NCI-H226 (cell line): ENCODE measurements around the gene WWC2.
A peak's percentile ranks its signal among the peaks of the same experiment; 100 is the strongest.
"Not testable (repeated sequence)": the region's sequence is repeated elsewhere in the genome, so short reads cannot be mapped to it uniquely, and the experiment has no call there.

Experiments
- DNase-seq: peaks from one replicate; pipeline ENCODE4 v3.0.0-alpha.2; 2015

Gene WWC2

GRCh38 chr4:183304538-183304937 lies 205.5 kb downstream of the WWC2 start:
- DNase-seq, result no peak

GRCh38 chr4:183306811-183307210 lies 207.8 kb downstream of the WWC2 start:
- no peak for DNase-seq

DNA sequence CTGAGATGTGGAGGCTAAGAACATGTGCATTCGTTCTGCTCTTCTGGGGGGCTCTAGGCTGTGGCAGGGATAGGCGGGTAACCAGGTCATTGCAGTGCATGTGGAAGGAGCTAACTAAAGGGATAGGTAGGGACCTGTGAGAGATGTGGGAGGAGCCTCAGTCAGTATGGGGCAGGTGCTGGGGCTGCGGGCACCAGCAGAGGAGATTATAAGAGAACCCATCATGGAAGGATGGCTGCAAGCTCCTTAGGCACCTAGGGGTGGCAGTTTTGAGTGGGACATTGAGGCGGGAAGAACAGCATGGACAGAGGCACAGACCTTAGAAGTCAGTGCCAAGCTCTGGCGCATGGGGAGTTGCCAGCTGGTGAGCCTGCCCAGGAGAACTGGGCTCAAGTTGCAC lies 213.8 kb downstream of the WWC2 start:
- DNase-seq, result no peak

DNA sequence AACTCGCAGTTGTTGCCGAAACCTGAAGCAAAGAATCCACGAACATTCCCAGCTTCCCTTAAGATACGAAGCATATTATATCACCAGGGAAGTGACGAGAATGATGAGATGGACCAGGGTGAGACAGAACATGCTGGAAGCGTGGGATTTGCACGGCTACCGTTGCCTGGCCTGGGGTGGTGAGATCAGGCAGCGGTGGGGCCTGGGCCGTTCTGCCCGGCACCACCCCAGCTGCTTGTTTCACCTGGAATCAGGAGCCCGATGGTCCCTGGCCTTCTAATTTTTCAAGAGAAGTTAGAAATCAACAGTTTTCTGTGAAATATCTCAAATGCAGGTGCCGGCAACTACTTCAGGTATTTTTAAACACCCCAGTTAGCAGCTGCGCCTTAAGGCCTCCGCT lies 215.3 kb downstream of the WWC2 start:
- no peak for DNase-seq

- no peak for DNase-seq
These were observed 215.7 kb downstream of the WWC2 start for GRCh38 chr4:183314806-183315205.

DNA sequence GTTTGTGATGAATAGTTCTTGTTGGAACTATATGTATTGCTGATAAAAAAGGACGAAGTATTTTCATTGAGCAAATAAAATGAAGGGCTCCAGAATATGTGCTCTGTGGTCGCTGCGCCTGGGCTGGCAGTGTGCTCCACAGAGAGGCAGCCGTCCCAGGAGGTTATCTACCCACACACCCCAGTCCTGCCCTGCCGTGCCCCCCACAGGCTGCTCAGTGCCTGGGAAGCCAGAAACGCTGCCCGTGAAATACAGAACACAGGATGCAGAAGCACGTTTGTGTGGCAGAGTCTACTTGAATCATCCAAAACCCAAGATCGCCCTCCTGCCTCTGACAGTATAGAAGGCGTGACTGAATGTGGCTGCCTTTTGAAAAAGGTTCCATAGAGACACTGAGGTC lies 219.6 kb downstream of the WWC2 start:
- no peak for DNase-seq

GRCh38 chr4:183320211-183321059 lies 221.4 kb downstream of the WWC2 start, which contains the start of gene CLDN22:
Gene CLDN22 (minus strand): TSS chr4:183320276. CDS start chr4:183320218, 58 bp downstream.
- no peak for DNase-seq

DNA sequence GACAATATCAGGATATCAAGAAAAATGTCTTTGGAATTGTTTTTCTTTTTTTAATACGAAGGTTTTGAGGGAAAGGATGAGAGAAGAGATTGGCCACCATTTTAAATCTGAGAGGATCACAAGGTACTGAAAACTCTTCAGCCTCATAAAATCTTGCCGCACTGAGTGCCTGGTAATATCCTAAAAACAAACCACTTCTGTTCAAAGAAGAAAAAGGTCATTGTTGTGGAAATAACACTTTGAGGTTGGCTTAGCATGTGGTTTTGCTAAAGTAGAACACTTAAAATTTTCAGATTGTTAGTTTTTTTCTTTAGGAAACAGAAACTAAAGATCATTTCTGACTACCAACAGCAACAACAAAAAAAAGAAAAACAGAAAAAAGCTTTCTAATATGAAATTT lies 222.0 kb downstream of the WWC2 start:
- no peak for DNase-seq

GRCh38 chr4:183321516-183321915 lies 222.5 kb downstream of the WWC2 start:
- DNase-seq, result no peak

- no peak for DNase-seq
These were observed 223.3 kb downstream of the WWC2 start, which contains the start of gene CLDN24 for GRCh38 chr4:183322326-183322725. Gene CLDN24 (minus strand): TSS chr4:183322426. CDS start chr4:183322426, 0 bp downstream.

DNA sequence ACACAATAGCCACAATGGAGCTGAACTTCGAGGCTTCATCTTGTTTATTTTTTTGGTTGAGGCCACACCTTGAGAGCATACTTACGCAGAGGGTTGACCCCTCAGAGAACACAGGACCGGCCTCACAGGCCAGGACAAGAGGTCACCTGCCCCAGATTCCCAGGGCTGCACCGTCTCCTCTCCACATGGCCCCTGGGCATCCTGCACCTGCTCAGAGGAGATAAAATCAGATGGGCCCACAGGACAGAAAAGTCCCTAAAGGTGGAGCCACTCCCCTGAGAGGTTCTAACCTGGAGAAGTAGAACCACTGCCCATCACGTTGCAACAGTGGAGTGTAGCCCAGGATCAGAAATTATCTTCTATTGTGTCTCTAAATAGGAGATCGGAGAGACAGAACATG lies 224.2 kb downstream of the WWC2 start:
- DNase-seq, result no peak

DNA sequence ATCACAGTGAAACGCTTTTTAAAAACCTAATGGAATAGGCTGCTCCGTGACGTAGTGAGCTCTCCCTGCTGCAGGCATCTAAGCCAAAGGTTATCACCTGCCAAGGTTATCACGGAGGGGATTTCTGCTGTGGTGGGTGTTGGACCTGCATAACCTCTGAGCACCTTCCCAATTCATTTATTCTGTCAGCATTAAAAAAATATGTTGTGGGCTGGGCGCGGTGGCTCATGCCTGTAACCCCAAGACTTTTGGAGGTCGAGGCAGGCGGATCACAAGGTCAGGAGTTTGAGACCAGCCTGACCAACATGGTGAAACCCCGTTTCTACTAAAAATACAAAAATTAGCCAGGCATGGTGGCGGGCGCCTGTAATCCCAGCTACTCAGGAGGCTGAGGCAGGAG lies 225.0 kb downstream of the WWC2 start:
- not testable (repeated sequence) for DNase-seq

DNA sequence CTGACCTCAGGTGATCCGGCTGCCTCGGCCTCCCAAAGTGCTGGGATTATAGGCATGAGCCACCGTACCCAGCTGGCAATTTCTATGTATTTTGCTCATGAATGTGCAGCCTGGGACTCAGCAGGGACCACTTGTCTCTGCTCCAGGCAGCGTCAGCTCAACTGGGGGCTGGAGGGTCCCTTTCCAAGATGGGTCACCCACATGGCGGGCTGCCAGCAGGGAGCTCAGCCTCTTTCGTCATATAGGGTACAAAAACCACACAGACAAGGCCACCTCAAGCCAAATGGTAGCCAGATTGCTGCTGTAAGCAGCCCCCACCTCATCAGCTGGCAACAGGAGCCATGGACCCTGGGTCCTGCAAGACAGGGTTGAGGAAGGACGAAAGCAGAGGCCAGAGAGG lies 225.6 kb downstream of the WWC2 start:
- no peak for DNase-seq

- DNase-seq, result not testable (repeated sequence)
These were observed 227.3 kb downstream of the WWC2 start for GRCh38 chr4:183326387-183326786.

GRCh38 chr4:183326853-183327252 lies 227.8 kb downstream of the WWC2 start:
- DNase-seq, result no peak

GRCh38 chr4:183327827-183328226 lies 228.8 kb downstream of the WWC2 start:
- no peak for DNase-seq

DNA sequence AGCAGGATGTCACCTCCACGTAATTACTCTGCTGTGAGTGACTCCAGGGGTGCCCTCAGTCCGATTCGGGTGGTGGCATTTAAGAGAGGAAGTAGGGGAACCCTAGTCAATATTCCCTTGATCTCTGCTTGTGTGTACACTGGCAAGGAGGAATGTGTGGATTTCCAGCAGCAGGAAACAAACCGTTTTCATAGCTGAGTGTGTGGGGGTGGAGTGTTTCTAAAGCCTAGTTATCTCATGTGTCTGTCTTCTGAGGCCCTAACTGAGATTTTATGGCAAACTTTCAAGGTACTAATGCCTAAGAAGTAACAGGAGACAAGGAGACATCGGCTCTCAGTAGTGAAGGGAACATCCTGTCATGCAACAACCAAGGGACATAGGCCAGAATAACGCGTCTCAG lies 229.8 kb downstream of the WWC2 start:
- peak; percentile 35 for DNase-seq

GRCh38 chr4:183329244-183329643 lies 230.2 kb downstream of the WWC2 start:
- no peak for DNase-seq

- DNase-seq, result no peak
These were observed 231.1 kb downstream of the WWC2 start for GRCh38 chr4:183329954-183330742.

GRCh38 chr4:183330841-183331240 lies 231.8 kb downstream of the WWC2 start:
- no peak for DNase-seq

DNA sequence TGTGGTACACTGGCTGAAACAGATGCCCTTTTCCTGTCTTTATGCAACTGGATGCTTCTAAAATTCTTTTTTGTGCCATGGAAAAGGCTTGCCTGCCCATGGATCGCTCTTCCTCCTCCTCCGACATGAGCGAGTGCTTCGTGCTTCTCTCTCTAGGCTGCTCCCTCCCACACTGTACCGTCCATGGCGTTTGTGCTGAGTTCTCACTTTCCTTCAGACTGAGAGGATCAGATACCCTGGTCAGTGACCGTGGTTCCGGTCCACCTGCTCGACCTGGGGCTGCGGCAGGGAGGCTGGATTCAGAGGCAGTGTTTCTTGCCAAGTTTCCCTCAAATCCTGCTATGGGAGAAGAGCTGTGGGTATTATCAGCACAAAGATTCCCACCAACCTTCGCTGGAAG lies 233.4 kb downstream of the WWC2 start:
- DNase-seq, result no peak

GRCh38 chr4:183333202-183333601 lies 234.1 kb downstream of the WWC2 start:
- DNase-seq, result no peak

DNA sequence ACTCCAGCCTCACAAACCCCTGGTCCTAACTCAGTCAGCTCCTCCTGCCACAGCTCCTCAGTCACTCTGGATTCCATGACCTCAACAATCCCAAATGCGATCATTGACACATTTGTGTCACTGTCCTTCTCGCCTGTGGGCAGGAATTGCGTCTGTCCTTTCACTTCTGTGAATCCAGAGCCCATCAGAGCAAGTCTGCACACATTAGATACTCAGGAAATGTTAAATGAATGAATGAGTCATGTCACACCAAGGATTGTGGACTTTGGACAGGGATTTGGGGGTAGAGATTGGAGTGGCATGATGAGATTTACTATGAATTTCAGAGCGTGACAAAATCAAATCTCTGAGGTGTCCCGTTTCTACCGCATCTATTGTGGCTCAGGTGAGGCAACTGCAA lies 234.9 kb downstream of the WWC2 start:
- DNase-seq, result no peak

DNA sequence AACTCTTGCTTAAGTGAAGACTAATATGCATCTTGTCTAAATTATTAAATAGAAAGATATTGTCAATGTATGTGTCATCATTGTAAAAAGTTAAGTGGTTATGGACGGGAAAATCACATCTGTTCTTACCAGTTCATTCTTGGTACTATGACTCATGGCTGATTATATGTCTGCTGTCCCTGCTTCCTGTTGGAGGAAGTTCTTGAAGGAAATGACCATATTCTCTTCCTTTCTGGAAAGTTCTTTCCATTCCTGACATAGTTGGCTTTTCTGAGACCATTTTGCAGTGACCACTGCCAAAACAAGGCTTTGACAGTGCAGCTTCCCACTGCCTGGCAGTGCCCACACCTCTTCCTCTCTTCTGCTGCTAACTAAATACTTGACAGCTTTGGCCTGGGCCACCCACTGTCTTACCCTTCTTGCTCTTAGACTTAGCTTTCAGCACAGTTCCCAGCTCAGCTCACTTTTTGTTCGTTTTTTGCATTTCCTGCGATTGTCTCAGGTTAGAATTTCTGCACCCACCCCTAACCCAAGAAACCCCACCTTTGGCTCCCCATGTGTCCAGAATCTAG lies 236.4 kb downstream of the WWC2 start:
- DNase-seq, result peak; percentile 73
